EL (cell line): ENCODE measurements around the gene DUSP5.

ENCODE experiments used
- DNase-seq: peaks from one replicate; pipeline ENCODE4 v3.0.0-alpha.2; 2016

The DUSP5 gene

GRCh38 chr10:110501142-110501937, 3.6 kb downstream of the DUSP5 start:
- DNase-seq: peak; percentile 97

DNA sequence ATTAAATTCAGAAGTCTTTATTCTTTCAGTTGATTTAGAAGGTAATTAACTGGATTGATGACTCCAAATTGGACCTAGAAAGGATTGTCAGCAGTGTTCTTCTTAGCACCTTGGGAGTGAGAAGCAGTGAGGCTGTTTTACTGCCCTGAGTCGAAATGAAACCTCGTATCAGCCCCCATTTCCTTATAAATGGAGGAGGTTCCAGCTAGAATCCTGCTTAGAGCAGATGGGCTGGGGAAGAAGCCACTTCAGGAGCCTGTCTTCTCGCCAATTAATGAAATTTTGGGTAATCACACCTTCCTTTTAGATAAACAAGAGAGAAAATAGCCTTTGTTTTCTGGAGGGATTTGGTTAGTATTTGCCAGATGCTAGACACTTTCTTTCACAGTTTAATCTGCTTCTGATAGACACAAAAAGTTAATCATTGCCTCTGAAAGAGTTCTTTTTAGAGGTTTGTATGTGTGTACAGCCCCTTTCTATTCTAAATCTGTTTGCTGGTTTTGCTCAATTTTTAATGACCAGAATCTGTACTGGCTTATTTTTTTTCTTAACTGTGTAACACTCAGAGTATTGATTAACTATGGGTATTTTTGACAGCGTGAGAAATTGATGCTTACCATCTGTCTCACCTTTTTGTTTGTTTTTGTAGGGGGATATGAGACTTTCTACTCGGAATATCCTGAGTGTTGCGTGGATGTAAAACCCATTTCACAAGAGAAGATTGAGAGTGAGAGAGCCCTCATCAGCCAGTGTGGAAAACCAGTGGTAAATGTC, 4.6 kb downstream of the DUSP5 start:
- DNase-seq: no peak

DNA sequence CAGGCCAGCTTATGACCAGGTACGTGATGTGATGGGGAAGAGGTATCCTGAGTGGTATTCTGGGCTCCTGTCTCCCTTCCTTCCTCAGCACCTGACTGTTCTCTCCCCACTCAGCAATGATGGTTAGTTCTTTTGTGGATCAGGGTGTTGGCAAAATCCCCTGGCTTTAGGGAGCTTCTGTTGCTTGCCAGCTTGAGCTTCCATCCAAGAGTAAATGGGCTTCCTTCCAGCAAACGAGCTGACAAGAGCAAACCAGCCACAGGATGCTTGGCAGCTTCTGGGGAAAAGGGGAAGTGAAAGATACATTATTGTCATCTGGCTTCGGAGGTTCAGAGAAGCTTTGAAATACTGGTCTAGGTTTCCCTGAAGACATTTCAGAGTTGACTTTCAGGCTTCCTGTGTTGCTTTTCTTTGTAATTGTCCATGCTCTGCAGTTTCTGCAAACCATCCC, 5.2 kb downstream of the DUSP5 start:
- peak; percentile 83 for DNase-seq

- no peak for DNase-seq
Measured at GRCh38 chr10:110503528-110504110, 5.9 kb downstream of the DUSP5 start.

DNA sequence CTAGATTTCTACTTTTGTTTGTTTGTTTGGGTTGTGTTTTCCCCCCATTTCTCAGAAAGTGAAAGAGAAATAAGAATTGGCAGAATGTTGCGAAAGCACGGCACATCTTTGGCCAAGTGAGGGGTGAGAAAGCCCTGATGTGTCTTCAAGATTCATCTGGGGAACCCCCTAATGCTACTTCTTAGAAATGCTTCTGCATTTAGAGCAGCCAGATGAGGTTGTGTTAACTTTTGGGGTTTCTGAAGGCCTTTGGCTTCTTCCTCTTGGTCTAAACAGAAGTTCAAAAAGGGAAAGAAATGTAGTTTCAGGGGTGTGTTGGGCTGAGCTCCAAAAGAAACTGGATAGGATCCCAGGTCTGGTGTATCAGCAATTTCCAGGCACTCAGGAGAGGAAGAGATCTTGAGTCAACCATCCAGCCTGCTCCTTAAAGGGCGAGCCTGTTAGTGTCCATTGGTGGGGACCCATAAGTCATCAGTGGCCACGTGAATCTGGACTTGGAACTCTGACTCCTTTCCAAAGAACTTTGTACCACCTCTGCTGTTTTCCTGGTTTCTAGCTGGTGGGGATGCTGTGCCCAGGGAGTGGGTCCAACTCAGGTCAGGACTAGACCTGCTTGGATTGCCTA, 6.5 kb downstream of the DUSP5 start:
- DNase-seq: peak; percentile 75

- DNase-seq: no peak
Measured at GRCh38 chr10:110505130-110505770, 7.5 kb downstream of the DUSP5 start.

DNA sequence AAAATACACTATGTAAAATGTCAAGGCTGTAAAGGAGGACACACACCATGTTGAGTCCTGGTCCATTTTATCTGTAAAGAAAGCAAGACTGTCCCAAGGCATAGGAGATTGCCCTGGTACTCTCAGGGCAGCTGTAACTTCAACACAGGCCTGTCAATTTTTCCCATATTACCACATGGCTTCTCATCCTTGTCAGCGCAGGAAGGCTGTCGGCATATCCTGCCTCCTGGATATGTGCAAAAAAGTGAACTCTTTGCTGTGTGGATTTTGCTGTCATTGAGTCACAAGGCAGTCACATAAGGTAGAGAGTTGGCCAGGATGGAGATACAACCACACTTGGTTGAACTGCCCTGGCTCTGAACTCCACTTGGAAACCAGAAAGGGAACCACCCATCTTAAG, 8.7 kb downstream of the DUSP5 start:
- no peak for DNase-seq

GRCh38 chr10:110507346-110507745, 9.6 kb downstream of the DUSP5 start:
- DNase-seq: no peak

- no peak for DNase-seq
Measured at GRCh38 chr10:110508159-110508788, 10.6 kb downstream of the DUSP5 start.

GRCh38 chr10:110508806-110509544, 11.3 kb downstream of the DUSP5 start:
- no peak for DNase-seq

DNA sequence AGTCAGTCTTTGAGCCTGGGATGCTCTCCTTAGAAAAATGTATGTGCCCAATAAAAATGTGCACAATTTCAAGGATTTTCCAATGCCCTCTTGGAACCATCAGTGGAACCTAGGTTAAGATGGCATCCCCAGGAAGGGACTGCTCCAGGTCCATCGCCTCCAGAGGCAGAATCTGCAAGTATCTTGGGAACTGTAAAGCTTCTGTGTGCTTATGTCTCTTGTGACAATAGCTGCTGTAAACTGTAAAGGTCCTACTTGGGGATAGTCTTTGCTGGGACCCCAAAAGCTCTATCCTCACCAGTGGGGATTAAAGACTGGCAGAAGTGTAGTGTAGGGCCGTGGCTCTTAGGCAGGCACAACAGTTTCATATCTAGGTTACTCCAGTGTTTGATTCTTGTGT, 11.9 kb downstream of the DUSP5 start:
- DNase-seq: no peak

DNA sequence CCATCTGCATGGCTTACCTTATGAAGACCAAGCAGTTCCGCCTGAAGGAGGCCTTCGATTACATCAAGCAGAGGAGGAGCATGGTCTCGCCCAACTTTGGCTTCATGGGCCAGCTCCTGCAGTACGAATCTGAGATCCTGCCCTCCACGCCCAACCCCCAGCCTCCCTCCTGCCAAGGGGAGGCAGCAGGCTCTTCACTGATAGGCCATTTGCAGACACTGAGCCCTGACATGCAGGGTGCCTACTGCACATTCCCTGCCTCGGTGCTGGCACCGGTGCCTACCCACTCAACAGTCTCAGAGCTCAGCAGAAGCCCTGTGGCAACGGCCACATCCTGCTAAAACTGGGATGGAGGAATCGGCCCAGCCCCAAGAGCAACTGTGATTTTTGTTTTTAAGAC, 12.4 kb downstream of the DUSP5 start:
- no peak for DNase-seq

DNA sequence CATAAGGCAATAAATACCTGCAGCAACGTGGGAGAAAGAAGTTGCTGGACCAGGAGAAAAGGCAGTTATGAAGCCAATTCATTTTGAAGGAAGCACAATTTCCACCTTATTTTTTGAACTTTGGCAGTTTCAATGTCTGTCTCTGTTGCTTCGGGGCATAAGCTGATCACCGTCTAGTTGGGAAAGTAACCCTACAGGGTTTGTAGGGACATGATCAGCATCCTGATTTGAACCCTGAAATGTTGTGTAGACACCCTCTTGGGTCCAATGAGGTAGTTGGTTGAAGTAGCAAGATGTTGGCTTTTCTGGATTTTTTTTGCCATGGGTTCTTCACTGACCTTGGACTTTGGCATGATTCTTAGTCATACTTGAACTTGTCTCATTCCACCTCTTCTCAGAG, 13.0 kb downstream of the DUSP5 start:
- no peak for DNase-seq

GRCh38 chr10:110511734-110512449, 14.2 kb downstream of the DUSP5 start:
- DNase-seq: no peak

GRCh38 chr10:110512461-110513187, 14.9 kb downstream of the DUSP5 start:
- DNase-seq: peak; percentile 94

DNA sequence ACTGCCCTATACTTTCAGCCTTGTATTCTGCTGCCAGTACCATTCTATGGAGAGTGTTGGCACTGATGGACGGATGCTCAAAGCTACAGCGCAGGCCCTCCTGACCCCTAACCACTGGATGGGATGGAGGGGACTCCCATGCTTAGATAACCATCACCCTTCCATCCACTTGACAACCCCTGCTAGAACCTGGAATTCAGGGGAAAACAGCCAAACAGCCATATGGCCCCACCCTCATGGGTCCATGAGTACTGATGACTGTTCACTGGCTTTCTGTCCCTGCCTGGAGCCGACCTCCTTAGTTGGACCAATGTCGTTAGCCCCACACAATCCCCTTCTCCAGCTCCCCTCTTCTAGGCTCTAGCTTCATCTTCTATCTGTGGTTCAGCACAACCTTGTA, 16.2 kb downstream of the DUSP5 start:
- DNase-seq: no peak

DNA sequence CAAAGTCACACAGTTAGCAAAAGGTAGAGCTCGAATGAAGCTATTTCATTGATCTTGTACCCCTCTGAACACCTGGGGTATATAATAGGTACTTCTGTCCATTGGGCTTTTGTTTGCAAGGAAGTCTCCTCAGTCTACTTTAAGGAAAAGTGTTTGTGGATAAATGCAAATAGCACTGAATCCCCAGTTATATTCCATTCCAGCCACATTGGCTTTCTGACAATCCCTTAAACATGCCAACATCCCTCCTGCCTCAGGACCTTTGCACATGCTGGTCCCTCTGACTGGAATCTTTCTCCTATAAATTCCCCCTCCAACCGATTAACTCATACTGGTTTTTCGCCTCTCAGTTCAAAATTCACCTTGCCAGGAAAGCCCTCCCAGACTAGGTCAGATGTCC, 17.1 kb downstream of the DUSP5 start:
- DNase-seq: no peak

- DNase-seq: no peak
Measured at GRCh38 chr10:110516815-110517492, 19.2 kb downstream of the DUSP5 start.

GRCh38 chr10:110522365-110522988, 24.8 kb downstream of the DUSP5 start:
- DNase-seq: no peak
